ENCODE data around the gene SRGAP2.
"Not testable (repeated sequence)": the region's sequence is repeated elsewhere in the genome, so short reads cannot be mapped to it uniquely, and the experiment has no call there.

DNA sequence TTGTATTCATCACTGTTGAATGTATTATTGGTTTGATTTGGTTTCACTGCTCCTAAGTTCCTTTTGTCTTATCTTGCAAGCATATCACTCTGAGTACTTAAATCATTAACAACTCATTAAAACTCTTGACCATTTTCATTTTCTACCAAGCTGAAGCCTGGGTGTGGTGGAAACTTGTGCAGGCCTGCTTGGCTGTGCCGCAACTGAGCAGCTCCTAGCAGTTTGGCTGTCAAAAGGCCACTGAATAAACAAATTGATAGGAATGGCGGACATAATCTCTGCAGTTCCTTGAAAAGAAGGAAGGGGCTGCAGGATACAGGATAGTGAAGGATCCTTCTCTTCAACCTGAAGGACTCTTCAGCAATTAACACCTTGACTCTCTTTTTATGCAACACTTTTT lies 25.9 kb downstream of the SRGAP2 start:
- not testable (repeated sequence) for TF ChIP-seq LEF1 (IDR thresholded peaks at IDR 0.05; ENCODE audit: borderline replicate concordance); BHLHE40 (IDR thresholded peaks at IDR 0.05; ENCODE audit: borderline replicate concordance); L3MBTL2 (conservative IDR thresholded peaks at IDR 0.05); ELF4 (IDR thresholded peaks at IDR 0.05); HDGF (IDR thresholded peaks at IDR 0.05; ENCODE audit: borderline replicate concordance); TARDBP (IDR thresholded peaks at IDR 0.05); ARNT (IDR thresholded peaks at IDR 0.05); CTBP1 (IDR thresholded peaks at IDR 0.05; ENCODE audit: borderline replicate concordance); SUZ12 (IDR thresholded peaks at IDR 0.05); SP1 (IDR thresholded peaks at IDR 0.05); PKNOX1 (IDR thresholded peaks at IDR 0.05); FOXK2 (IDR thresholded peaks at IDR 0.05)

Measured in HEK293T (cell line).